H1 (cell line): ENCODE data around the gene CSRNP3. TPM values are rescaled to one million over a fixed set of nuclear protein-coding genes. Genes with fewer than 3 reads are reported as not detected.

Experiments used
- CTCF ChIP-seq, 3 experiments: IDR thresholded peaks; 1 replicate in 2 of 3; 2 replicates in 1 of 3; pipeline versions ENCODE4 v1.5.1 to v1.6.1; 2011; ENCODE audit warnings: low read length in 3 of 3, mild to moderate bottlenecking in 3 of 3, inconsistent platforms in 2 of 3, low read depth in 1 of 3, moderate library complexity in 1 of 3; ENCODE audit not compliant: insufficient read depth in 1 of 3; ENCODE audit errors: control extremely low read depth in 1 of 3
- JUND ChIP-seq: IDR thresholded peaks from 2 replicates; pipeline ENCODE4 v1.6.1; 2011; ENCODE audit warnings: mild to moderate bottlenecking, improper control_type of control experiment, low read length
- NRF1 ChIP-seq: IDR thresholded peaks from 2 replicates; pipeline ENCODE4 v1.6.1; 2011; ENCODE audit warnings: mild to moderate bottlenecking, low read depth, low read length, improper control_type of control experiment
- SP1 ChIP-seq: IDR thresholded peaks from 2 replicates; pipeline ENCODE4 v1.6.1; 2011; ENCODE audit warnings: low read depth, low read length
- polyA plus RNA-seq, 7 experiments: library from polyadenylated mRNA; depleted of rRNA in 3 of 7; stranded (reverse) in 5 of 7; unstranded in 2 of 7; fragments of >200 nt in 5 of 7; fragments of 200-250 nt in 2 of 7; gene quantifications; 1 replicate in 5 of 7; 2 replicates in 1 of 7; 4 replicates in 1 of 7; pipeline versions ENCODE4 v1.2.1 to v1.2.3, GENCODE V29; 2011 to 2013; ENCODE audit warnings: missing spikeins in 2 of 7, mixed read lengths in 2 of 7
- total RNA-seq: library from RNA; stranded (reverse); fragmentation: NEBNext Ultra II Directional; extraction: Animal tissue kit (Norgen Biotek cat#: 25700); gene quantifications from 2 replicates; pipeline ENCODE4 v1.2.1, GENCODE V29; 2021

The CSRNP3 gene
- total and polyA plus RNA-seq, 2 of the 8 experiments (the other 6 are each of a cell fraction or from before 2014, with no cell fraction given): 1.3 to 6.5 TPM

- no peak for TF ChIP-seq SP1
- TF ChIP-seq CTCF (IDR thresholded peaks at IDR 0.05; ENCODE audit: control extremely low read depth in 1 of 3, insufficient read depth in 1 of 3, low read depth in 1 of 3, low read length in 3 of 3): no peak
- TF ChIP-seq NRF1: no peak
- no peak for TF ChIP-seq JUND
These were observed 163.1 kb downstream of the CSRNP3 start (continued) for GRCh38 chr2:165632594-165632993.
